ENCODE results near the gene AKAP11.

AKAP11 gene

GRCh38 chr13:42275506-42275905, 3.6 kb downstream of the AKAP11 start:
- no peak for DNase-seq

- peak; percentile 21 for DNase-seq
These were observed 4.7 kb downstream of the AKAP11 start for GRCh38 chr13:42276683-42277082.

- no peak for DNase-seq
These were observed 5.8 kb downstream of the AKAP11 start for GRCh38 chr13:42277618-42278276.

GRCh38 chr13:42279080-42279479, 7.1 kb downstream of the AKAP11 start:
- no peak for DNase-seq

GRCh38 chr13:42279986-42280385, 8.0 kb downstream of the AKAP11 start:
- no peak for DNase-seq

- DNase-seq = no peak
These were observed 8.6 kb downstream of the AKAP11 start for GRCh38 chr13:42280537-42280936.

- DNase-seq = no peak
These were observed 11.6 kb downstream of the AKAP11 start for GRCh38 chr13:42283574-42283973.

- no peak for DNase-seq
These were observed 12.1 kb downstream of the AKAP11 start for GRCh38 chr13:42284068-42284467.

- DNase-seq = no peak
These were observed 26.4 kb downstream of the AKAP11 start for GRCh38 chr13:42298392-42298791.

GRCh38 chr13:42305503-42305902, 33.6 kb downstream of the AKAP11 start:
- DNase-seq = no peak

- DNase-seq = no peak
These were observed 35.5 kb downstream of the AKAP11 start for GRCh38 chr13:42307461-42307860.

GRCh38 chr13:42312817-42313431, 41.0 kb downstream of the AKAP11 start:
- DNase-seq = no peak

GRCh38 chr13:42318570-42318969, 46.6 kb downstream of the AKAP11 start:
- DNase-seq = no peak

GRCh38 chr13:42320375-42320787, 48.4 kb downstream of the AKAP11 start:
- DNase-seq = no peak

GRCh38 chr13:42322806-42323205, 50.9 kb downstream of the AKAP11 start:
- no peak for DNase-seq

- no peak for DNase-seq
These were observed 52.8 kb downstream of the AKAP11 start for GRCh38 chr13:42324704-42325103.

- DNase-seq = no peak
These were observed 55.8 kb downstream of the AKAP11 start for GRCh38 chr13:42327725-42328124.

- DNase-seq = no peak
These were observed 56.7 kb downstream of the AKAP11 start for GRCh38 chr13:42328672-42329071.

- no peak for DNase-seq
These were observed 57.3 kb downstream of the AKAP11 start for GRCh38 chr13:42329239-42329638.

- no peak for DNase-seq
These were observed 59.1 kb downstream of the AKAP11 start for GRCh38 chr13:42331009-42331408.

GRCh38 chr13:42333613-42334328, 61.8 kb downstream of the AKAP11 start:
- DNase-seq = peak; percentile 11

GRCh38 chr13:42334329-42334706, 62.4 kb downstream of the AKAP11 start:
- DNase-seq = no peak

- DNase-seq = no peak
These were observed 66.1 kb downstream of the AKAP11 start for GRCh38 chr13:42337808-42338600.
